ENCODE measurements around the gene WRNIP1.

DNA sequence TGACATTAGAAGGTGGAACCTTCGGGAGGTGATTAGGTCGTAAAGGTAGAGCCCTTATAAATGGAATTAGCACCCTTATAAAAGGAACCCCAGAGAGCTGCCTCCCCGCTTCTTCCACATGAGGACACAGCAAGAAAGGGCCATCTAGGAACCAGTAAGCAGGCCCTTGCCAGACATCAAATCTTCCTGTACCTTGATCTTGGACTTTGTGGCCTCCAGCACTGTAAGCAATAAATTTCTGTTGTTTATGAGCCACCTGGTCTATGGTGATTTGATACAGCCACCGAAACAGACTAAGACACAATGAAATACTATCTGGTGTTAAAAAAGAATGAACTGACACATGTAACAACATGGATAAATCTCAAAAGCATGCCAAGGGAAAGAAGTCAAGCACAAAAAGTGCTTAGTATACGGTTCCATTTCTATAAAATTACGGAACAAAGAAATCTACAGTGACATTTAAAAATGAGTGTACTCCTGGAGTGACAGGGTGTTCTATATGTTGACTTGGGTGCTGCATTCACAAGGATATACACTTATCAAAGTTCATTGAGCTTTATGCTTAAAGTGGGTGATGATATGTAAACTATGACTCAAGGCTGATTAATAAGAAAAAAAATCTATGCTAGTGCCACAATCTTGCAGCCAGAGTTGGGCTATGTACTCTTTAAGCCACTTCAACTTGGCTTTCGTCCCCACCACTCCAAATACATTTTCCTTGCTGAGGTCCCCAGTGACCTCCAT, 58.1 kb downstream of the WRNIP1 start:
- TF ChIP-seq, protein P1, sequence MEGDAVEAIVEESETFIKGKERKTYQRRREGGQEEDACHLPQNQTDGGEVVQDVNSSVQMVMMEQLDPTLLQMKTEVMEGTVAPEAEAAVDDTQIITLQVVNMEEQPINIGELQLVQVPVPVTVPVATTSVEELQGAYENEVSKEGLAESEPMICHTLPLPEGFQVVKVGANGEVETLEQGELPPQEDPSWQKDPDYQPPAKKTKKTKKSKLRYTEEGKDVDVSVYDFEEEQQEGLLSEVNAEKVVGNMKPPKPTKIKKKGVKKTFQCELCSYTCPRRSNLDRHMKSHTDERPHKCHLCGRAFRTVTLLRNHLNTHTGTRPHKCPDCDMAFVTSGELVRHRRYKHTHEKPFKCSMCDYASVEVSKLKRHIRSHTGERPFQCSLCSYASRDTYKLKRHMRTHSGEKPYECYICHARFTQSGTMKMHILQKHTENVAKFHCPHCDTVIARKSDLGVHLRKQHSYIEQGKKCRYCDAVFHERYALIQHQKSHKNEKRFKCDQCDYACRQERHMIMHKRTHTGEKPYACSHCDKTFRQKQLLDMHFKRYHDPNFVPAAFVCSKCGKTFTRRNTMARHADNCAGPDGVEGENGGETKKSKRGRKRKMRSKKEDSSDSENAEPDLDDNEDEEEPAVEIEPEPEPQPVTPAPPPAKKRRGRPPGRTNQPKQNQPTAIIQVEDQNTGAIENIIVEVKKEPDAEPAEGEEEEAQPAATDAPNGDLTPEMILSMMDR (IDR thresholded peaks at IDR 0.05 in 8 of 11, conservative IDR thresholded peaks at IDR 0.05 in 3 of 11): no peak
- TF ChIP-seq POLR2A (IDR thresholded peaks at IDR 0.05) (no peak), POLR2AphosphoS5 (IDR thresholded peaks at IDR 0.05) (no peak)

Data from spleen (tissue), 7 donors.